Heart left ventricle (tissue), 13 donors: ENCODE measurements around the gene FLG.
"Not testable (repeated sequence)": the region's sequence is repeated elsewhere in the genome, so short reads cannot be mapped to it uniquely, and the experiment has no call there.

Source experiments
- POLR2A ChIP-seq, 2 donors: fragments of 450-650 bp; IDR thresholded peaks; one replicate each; pipeline ENCODE4 v1.6.1; 2017; ENCODE audit warnings: antibody characterized with exemption in 2 of 2, mild to moderate bottlenecking in 2 of 2, moderate library complexity in 2 of 2
- TF ChIP-seq, protein P1 (sequence below), 12 donors: fragments of 200-600 bp; sonication (generic) in 4 of 12; IDR thresholded peaks; one replicate each; pipeline versions ENCODE4 v1.5.0 to v1.8.0; 2018 to 2022; ENCODE audit warnings: antibody characterized with exemption in 12 of 12, mild to moderate bottlenecking in 5 of 12
- donor health status: ischemic (EF 13 %, LVEDD 7.1; RV severe dilation, severe dysfunction).
- donor health status: DM: no; HTN: yes; CAD: no.
- donor health status: DM: no; HTN: no; CAD: no.
- donor health status: ischemic (EF 25% LVEDD 6.9; RV normal size, moderate dysfunction).
- donor health status: ischemic (EF 25% LVEDD 5.7; RV mildly dilated, moderate dysfunction).
- donor health status: ischemic (EF 35%, LVEDD 5.7; RV mildly dilated, moderate dysfunction).
- donor health status: nonischemic (EF 11% LVEDD 7.7; RV severe dilation, severe dysfunction).
- donor health status: DM: yes; HTN: yes; CAD: no.
- donor health status: PGD.
- donor health status: ischemic (EF 29% LVEDD 5.4; RV normal size, mild dysfunction).
- donor health status: nonischemic (EF 23%, LVEDD 6.1; RV moderate dilation, normal function).

DNA sequence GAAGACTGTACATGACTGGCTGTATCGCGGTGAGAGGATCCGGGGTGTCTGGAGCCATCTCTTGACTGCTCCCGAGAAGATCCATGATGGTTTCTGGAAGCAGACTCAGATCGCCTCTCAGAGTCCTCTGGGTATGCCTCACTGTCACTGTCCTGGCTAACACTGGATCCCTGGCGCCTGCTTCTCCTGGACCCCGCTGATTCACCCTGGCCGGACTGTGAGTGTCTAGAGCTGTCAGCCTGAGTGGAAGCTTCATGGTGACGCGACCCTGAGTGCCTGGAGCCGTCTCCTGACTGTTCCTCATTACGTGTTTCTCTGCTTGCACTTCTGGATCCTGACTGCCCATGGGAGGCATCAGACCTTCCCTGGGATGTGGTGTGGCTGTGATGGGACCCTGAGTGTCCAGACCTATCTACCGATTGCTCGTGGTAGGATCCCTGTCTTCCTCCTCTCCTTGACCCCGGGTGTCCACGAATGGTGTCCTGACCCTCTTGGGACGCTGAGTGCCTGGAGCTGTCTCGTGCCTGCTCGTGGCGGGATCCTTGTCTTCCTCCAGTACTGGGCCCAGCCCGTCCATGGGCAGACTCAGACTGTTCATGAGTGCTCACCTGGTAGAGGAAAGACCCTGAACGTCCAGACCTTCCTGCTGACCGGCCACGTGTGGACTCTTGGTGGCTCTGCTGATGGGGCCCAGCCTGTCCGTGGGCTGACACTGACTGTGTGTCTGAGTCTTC lies 21.7 kb downstream of the FLG start:
- TF ChIP-seq, protein P1, sequence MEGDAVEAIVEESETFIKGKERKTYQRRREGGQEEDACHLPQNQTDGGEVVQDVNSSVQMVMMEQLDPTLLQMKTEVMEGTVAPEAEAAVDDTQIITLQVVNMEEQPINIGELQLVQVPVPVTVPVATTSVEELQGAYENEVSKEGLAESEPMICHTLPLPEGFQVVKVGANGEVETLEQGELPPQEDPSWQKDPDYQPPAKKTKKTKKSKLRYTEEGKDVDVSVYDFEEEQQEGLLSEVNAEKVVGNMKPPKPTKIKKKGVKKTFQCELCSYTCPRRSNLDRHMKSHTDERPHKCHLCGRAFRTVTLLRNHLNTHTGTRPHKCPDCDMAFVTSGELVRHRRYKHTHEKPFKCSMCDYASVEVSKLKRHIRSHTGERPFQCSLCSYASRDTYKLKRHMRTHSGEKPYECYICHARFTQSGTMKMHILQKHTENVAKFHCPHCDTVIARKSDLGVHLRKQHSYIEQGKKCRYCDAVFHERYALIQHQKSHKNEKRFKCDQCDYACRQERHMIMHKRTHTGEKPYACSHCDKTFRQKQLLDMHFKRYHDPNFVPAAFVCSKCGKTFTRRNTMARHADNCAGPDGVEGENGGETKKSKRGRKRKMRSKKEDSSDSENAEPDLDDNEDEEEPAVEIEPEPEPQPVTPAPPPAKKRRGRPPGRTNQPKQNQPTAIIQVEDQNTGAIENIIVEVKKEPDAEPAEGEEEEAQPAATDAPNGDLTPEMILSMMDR (IDR thresholded peaks at IDR 0.05): not testable (repeated sequence)
- TF ChIP-seq POLR2A (IDR thresholded peaks at IDR 0.05): not testable (repeated sequence)
